C4-2B (cell line): Measurements from ENCODE around the gene ATXN7L1.
A peak's percentile ranks its signal among the peaks of the same experiment; 100 is the strongest.

ENCODE experiments used
- H3K27ac ChIP-seq: fragments of 450-650 bp; 2 replicates; pipeline ENCODE4 v1.5.1; 2017
- ZFX ChIP-seq: fragments of 450-650 bp; IDR thresholded peaks from 2 replicates; pipeline ENCODE4 v1.6.1; 2017
- TF ChIP-seq, protein P1 (sequence below): fragments of 450-650 bp; conservative IDR thresholded peaks from 2 replicates; pipeline ENCODE4 v1.5.1; 2017; ENCODE audit warnings: mild to moderate bottlenecking

ATXN7L1 gene

DNA sequence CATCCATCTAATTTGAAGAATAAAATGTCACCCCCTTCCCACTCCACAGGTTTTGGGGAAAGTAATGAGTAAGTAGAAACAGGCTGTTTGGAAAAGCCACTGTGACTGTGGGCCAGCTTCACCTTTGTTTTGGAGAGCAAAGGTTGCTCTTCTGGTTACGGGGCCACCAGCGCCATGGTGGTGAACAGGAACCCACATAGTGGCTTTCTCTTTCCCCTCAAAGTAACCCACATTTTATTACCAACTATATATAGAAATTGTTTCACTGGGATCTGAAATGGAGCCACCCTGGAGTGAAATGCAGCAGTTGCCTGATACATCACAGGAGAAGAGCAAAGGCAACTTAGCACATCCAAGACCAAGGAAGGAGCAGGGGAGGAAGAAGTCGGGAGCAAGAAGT lies 182.8 kb downstream of the ATXN7L1 start:
- no peak for TF ChIP-seq ZFX
- TF ChIP-seq, protein P1, sequence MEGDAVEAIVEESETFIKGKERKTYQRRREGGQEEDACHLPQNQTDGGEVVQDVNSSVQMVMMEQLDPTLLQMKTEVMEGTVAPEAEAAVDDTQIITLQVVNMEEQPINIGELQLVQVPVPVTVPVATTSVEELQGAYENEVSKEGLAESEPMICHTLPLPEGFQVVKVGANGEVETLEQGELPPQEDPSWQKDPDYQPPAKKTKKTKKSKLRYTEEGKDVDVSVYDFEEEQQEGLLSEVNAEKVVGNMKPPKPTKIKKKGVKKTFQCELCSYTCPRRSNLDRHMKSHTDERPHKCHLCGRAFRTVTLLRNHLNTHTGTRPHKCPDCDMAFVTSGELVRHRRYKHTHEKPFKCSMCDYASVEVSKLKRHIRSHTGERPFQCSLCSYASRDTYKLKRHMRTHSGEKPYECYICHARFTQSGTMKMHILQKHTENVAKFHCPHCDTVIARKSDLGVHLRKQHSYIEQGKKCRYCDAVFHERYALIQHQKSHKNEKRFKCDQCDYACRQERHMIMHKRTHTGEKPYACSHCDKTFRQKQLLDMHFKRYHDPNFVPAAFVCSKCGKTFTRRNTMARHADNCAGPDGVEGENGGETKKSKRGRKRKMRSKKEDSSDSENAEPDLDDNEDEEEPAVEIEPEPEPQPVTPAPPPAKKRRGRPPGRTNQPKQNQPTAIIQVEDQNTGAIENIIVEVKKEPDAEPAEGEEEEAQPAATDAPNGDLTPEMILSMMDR, result no peak
- H3K27ac ChIP-seq, result no peak overlapping the region

DNA sequence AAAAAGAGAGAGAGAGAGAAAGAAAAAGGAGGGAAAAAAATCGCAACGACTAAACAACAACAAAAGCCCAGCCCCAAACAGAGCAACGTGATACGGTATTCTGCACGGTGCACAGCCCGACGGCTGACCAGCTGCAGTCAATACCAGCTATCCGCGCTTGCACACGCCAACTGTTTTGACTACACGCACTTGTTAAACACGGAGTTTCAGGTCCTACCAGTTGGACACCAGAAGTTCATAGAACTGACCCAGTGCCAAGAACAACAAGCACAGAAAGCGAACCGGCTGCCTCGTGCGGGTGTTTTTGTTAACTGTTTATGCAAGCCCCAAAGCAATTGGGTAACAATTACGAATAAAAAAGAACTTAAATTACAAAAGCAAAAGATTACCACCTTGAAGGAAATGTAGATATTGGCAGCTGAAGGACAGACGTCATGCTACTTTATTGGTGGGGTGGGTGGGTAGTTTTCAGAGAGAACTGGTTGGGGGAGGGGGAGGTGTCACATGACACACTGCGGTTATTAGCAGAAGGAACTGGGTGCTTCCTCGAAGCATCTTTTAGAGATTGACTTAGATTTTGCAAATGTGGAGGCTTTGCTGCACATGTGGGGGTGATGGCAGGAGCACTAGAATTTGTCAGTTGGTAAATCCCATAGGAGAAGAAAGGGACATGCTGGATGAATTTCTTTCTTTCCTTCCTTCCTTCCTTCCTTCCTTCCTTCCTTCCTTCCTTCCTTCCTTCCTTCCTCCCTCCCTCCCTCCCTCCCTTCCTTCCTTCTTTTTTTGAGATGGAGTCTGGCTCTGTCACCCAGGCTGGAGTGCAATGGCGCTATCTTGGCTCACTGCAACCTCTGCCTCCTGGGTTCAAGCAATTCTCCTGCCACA lies 184.5 kb downstream of the ATXN7L1 start:
- no peak for TF ChIP-seq ZFX
- TF ChIP-seq, protein P1, result no peak
- peak overlapping the region; percentile 60 for H3K27ac ChIP-seq

DNA sequence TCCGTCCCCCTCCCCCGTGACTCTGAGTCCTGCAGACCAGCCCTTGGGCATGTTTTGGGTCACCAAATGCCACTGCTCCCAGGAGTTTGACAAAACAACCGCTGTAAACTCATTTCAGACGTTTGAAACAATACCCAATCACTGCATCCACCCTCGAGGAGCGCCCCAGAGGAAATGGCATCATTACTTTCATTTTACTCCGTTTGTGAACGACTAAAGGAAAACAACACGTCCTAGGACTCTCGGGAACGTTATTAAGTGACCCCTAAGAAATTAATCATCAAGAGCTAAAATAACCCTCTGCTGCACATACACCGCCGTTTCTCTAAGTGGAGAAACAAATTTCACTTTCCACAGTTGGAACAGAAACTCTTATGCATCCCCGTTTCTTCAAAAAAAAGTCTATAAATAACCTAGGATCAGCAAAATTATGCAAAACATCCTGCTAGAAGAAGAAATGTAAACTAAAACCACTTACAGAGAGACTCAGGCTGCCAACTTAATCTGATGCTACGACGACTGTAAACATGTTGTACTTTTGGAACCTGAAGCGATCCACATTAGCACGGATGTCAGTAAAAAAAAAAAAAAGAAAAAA lies 185.2 kb downstream of the ATXN7L1 start:
- H3K27ac ChIP-seq, result peak overlapping the region; percentile 60
- no peak for TF ChIP-seq ZFX
- TF ChIP-seq, protein P1, result no peak

DNA sequence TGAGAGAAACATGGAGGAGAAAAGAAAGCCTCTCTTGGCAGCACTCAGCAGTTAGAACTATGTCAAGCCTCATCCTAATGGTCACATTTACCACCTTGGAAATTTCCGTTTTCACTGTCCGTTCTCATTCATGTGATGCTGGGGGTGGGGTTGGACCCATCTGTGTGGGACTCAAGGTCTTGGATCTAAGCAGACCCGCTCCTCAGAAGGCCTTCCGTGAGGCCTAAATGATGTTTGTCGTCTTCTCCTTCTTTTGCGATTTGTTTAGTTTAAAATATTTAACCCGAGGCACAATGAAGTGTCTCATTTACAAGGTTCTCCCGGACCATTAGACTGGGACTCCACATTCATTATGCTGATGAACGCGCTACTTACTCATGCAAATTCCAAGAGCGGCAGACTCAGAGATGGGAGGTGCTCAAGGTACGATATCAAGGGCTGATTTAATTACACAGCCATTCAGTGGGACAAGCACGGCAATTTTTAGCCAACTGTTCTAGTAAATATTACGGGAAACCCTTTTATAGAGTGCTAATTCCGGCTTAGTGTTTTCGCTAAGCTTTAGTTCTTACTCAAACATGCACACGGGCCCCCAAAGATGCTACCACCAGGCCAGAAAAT lies 186.0 kb downstream of the ATXN7L1 start:
- TF ChIP-seq ZFX, result no peak
- TF ChIP-seq, protein P1, result no peak
- peak overlapping the region; percentile 60 for H3K27ac ChIP-seq

DNA sequence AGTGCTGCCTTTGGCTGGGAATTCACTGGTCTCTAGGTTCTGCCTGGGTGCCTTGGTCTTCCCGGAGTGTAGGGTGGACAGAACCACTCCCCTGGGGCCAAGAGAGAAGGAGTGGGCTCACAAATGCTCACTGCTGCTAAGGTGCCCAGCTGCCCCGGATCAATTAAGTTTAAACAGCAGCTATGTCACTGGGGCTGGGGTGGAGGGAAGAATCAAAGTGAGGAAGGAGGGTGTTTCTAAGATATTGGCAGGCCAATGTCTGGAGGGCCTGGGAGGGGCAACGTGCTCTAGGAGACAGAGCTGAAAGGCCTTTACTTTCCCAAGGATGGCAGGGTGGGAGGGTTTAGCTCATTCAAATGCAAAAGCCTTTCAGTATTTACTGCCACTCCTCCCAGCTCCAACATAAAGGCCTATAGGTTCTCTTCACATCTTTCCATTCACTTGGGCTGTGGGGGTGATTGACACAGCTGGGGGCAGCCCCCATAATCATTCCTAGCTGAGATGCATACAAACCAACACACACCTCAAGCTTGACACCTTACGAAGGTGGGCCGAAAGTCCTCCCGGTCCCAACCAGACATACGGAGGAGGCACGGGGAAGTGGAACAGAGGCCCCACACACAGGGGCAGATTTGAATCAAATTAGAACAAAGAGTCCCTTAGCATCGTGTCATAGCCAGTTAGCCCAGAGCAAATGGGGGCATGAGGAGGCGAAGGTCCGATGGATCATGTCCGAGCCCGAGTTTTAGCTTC lies 187.2 kb downstream of the ATXN7L1 start:
- TF ChIP-seq, protein P1, result no peak
- TF ChIP-seq ZFX, result no peak
- H3K27ac ChIP-seq, result no peak overlapping the region

DNA sequence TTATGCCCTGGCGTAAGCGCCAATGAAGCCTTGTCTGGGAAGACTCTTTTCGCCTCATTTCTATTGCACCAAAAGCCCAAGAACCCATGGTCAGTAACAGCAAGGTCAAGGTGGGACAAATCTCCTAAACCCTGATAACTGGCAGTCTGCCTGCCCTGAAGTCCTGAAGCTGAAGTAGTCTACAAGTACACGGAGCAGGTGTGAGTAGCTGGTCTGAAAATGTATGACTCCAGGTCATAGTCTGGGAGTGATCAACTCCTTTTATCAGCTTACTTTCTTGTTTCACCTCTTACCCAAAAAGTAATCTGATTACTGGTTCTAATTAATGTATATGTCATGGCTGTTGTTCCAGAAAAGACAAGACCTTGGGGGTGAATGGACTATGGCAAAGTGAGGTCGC lies 187.8 kb downstream of the ATXN7L1 start:
- no peak overlapping the region for H3K27ac ChIP-seq

More for the DNA sequence above, 187.8 kb downstream of the ATXN7L1 start:
- TF ChIP-seq ZFX, result no peak
- TF ChIP-seq, protein P1, result no peak
